HK-2 (cell line): ENCODE measurements around the gene OLIG3.

ENCODE experiments used
- DNase-seq: peaks from one replicate; pipeline ENCODE4 v3.0.0-alpha.2; 2018; ENCODE audit not compliant: unreplicated experiment

The OLIG3 gene

DNA sequence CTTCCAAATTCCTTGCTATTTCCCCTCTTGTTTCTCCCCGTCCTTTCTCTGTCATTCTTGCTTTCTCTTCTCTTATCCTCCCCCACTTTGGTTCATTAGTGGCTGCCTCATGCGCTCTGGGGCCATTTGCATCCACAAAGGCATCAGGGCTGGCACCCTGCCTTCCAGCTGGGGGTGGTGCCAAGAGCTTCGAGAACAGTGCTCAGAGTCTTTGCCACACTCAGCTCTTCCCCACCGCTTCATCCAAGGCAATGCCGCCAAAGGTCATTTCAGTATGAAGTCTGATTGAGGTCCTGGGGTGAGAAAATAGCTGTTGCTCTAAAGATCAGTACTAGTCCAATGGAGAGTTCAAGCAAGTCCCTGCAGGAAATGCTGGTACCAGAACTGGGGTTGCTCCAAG, 22.7 kb downstream of the OLIG3 start:
- DNase-seq = no peak

- DNase-seq = no peak
Observed at GRCh38 chr6:137467211-137467610, 27.0 kb downstream of the OLIG3 start.

- no peak for DNase-seq
Observed at GRCh38 chr6:137465378-137466009, 28.7 kb downstream of the OLIG3 start.

- no peak for DNase-seq
Observed at GRCh38 chr6:137452333-137452894, 41.8 kb downstream of the OLIG3 start.

DNA sequence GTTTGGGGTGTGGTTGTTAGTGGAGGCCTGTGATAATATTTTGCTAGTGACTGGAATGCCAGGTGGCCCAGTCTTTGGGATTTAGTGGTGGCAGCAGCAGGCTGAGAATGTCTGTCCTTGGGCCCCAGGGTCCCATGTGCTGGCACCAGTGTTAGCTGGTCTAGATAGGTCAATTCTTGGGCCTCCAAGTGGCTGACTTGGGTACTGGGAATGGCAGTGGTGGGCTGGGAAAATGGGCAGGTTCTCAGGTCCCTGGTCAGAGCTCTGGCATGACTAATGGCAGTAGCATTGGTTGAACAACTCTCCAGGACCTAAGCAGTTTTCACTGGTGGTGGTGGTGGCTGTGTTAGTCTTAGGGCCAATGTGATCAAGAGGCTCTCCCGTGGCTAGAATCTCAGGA, 50.3 kb downstream of the OLIG3 start:
- no peak for DNase-seq
